SJSA1 (cell line): ENCODE measurements around the gene CNTNAP4. TPM values are rescaled to one million over a fixed set of nuclear protein-coding genes. Genes with fewer than 3 reads are reported as not detected.

Source experiments
- DNase-seq, 2 experiments: peaks; one replicate each; pipeline ENCODE4 v3.0.0-alpha.2; 2015 to 2020; ENCODE audit warnings: low spot score in 2 of 2, low read depth in 1 of 2
- H3K27ac ChIP-seq: fragments of 250-450 bp; sonication (Bioruptor Pico); 2 replicates; pipeline ENCODE4 v1.5.1; 2020; ENCODE audit warnings: mild to moderate bottlenecking, moderate library complexity
- H3K27me3 ChIP-seq: fragments of 250-450 bp; sonication (Bioruptor Pico); replicated peaks from 2 replicates; pipeline ENCODE4 v1.5.1; 2020; ENCODE audit warnings: mild to moderate bottlenecking, moderate library complexity
- H3K36me3 ChIP-seq: fragments of 250-450 bp; sonication (Bioruptor Pico); 2 replicates; pipeline ENCODE4 v1.5.1; 2020; ENCODE audit warnings: mild to moderate bottlenecking
- H3K4me1 ChIP-seq: fragments of 250-450 bp; sonication (Bioruptor Pico); replicated peaks from 2 replicates; pipeline ENCODE4 v1.6.1; 2021; ENCODE audit warnings: mild to moderate bottlenecking
- H3K4me3 ChIP-seq: fragments of 250-450 bp; sonication (Bioruptor Pico); 2 replicates; pipeline ENCODE4 v1.5.1; 2020; ENCODE audit warnings: mild to moderate bottlenecking
- H3K9me3 ChIP-seq: fragments of 250-450 bp; sonication (Bioruptor Pico); replicated peaks from 2 replicates; pipeline ENCODE4 v1.5.1; 2020; ENCODE audit warnings: mild to moderate bottlenecking
- total RNA-seq: library from RNA; depleted of rRNA; stranded (reverse); fragments of >200 nt; shearing (Covaris generic); gene quantifications from 2 replicates; pipeline ENCODE4 v1.2.3, GENCODE V29; 2014

CNTNAP4 gene
- total RNA-seq, 1 experiment from 2014 or later, result not detected

DNA sequence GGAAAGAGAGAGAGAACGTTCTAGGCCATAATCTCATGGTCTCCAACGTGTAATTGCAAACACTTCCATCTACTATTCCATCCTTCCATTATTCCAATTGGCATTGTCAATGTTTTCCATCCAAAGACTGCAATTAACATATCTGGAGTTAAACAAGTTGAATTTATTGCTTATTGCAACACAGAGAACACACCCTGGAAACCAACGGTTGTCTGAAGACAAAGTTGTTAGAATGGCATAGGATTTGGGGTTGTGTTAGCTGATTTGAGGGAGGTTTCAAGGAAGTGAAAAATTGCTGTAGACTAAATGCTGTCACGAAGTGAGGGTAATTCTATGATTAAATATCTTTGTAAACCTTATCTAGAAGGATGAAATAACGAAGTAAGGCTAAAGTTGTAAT, 178.8 kb downstream of the CNTNAP4 start:
- Histone ChIP-seq H3K9me3 (0 out of 2 replicates have a peak, but pooled peaks cover 4% of the 10 kb centered on the region), H3K27me3 (no peaks in the 10 kb centered on the region), H3K4me1 (no peaks in the 10 kb centered on the region), H3K27ac (no peak overlapping the region), H3K4me3 (no peak overlapping the region), H3K36me3 (no peaks in the 10 kb centered on the region)
- DNase-seq, result no peak

GRCh38 chr16:76459111-76459510, 181.9 kb downstream of the CNTNAP4 start:
- H3K4me3 ChIP-seq, result no peak overlapping the region
- 0 out of 2 replicates have a peak, but pooled peaks cover 4% of the 10 kb centered on the region for H3K9me3 ChIP-seq
- no peaks in the 10 kb centered on the region for H3K4me1 ChIP-seq
- H3K27ac ChIP-seq, result no peak overlapping the region
- DNase-seq, result no peak
- H3K36me3 ChIP-seq, result no peaks in the 10 kb centered on the region
- H3K27me3 ChIP-seq, result no peaks in the 10 kb centered on the region

DNA sequence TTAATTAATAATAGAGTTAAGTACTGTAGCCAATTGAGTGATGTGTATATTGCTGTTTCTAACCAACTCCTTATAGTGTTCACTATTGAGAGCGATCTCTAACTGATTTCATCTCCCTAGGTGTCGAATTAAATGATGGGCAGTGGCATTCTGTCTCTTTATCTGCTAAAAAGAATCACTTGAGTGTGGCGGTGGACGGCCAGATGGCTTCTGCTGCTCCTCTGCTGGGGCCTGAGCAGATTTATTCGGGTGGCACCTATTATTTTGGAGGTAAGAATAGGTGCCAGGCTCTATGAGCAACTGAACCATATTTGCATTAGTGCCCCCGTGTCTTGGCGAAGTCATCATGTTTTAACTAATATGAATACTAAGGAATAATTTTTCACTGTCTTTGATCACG, 184.6 kb downstream of the CNTNAP4 start:
- Histone ChIP-seq H3K4me1 (no peaks in the 10 kb centered on the region), H3K27ac (no peak overlapping the region), H3K4me3 (no peak overlapping the region), H3K27me3 (no peaks in the 10 kb centered on the region), H3K36me3 (no peaks in the 10 kb centered on the region), H3K9me3 (no peaks in the 10 kb centered on the region)
- DNase-seq, result no peak

- Histone ChIP-seq H3K4me1 (no peaks in the 10 kb centered on the region), H3K36me3 (no peaks in the 10 kb centered on the region), H3K4me3 (no peak overlapping the region), H3K9me3 (no peaks in the 10 kb centered on the region), H3K27ac (no peak overlapping the region), H3K27me3 (no peaks in the 10 kb centered on the region; the same call in 1 of the 2 replicates)
- DNase-seq, result no peak
These were observed 187.9 kb downstream of the CNTNAP4 start for GRCh38 chr16:76464955-76465620.

DNA sequence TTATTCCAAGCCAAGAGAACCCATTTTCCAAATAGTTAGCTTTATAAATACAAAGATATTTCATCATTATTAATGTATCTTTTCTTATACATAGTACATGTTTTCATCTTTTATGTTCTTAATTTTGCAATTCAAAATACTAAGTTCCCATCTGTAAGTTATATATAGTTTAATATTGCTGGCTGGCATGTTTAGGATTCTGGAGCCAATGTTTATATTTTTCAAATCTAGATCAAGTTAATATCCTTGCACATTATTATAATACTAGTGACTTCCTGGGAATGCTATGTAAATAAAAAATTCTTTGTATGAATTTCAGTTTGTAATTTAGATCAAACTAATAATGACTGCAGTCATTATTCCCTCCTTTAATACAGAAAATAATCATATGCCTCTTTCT, 189.7 kb downstream of the CNTNAP4 start:
- no peaks in the 10 kb centered on the region; the same call in 1 of the 2 replicates for H3K27me3 ChIP-seq
- H3K27ac ChIP-seq, result no peak overlapping the region
- no peaks in the 10 kb centered on the region for H3K36me3 ChIP-seq
- H3K9me3 ChIP-seq, result no peaks in the 10 kb centered on the region
- H3K4me1 ChIP-seq, result no peaks in the 10 kb centered on the region
- DNase-seq, result no peak
- H3K4me3 ChIP-seq, result no peak overlapping the region

DNA sequence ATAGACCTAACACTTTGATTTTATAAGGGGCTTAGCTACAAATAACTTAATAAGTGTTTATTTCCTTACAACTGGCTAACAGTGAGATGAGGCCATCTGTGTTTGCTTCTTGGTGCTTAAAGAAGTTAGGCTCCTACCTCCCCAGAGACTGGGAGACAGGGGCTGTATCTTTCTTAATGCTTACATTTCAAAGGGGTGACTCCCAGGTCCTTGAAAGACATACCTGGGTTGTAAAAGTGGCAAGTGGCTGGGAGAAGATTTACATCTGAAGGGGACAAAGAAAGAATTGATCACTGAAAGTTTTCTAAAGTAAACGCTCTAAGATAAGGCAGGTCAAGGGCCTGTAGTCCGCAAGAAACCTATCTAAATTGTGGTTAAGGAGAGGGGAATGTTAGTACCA, 196.8 kb downstream of the CNTNAP4 start:
- no peak overlapping the region for H3K4me3 ChIP-seq
- DNase-seq, result no peak
- H3K36me3 ChIP-seq, result no peaks in the 10 kb centered on the region
- H3K27ac ChIP-seq, result no peak overlapping the region
- H3K9me3 ChIP-seq, result no peaks in the 10 kb centered on the region
- H3K27me3 ChIP-seq, result no peaks in the 10 kb centered on the region; the same call in 1 of the 2 replicates
- no peaks in the 10 kb centered on the region for H3K4me1 ChIP-seq

GRCh38 chr16:76478105-76478504, 200.9 kb downstream of the CNTNAP4 start:
- H3K27me3 ChIP-seq, result no peaks in the 10 kb centered on the region
- H3K9me3 ChIP-seq, result no peaks in the 10 kb centered on the region; the same call in 1 of the 2 replicates
- H3K36me3 ChIP-seq, result no peaks in the 10 kb centered on the region
- DNase-seq, result no peak
- no peak overlapping the region for H3K27ac ChIP-seq
- H3K4me3 ChIP-seq, result no peak overlapping the region
- no peaks in the 10 kb centered on the region for H3K4me1 ChIP-seq

- Histone ChIP-seq H3K4me3 (no peak overlapping the region), H3K27me3 (no peaks in the 10 kb centered on the region), H3K4me1 (no peaks in the 10 kb centered on the region), H3K27ac (no peak overlapping the region), H3K9me3 (no peaks in the 10 kb centered on the region; the same call in 1 of the 2 replicates), H3K36me3 (no peaks in the 10 kb centered on the region)
- DNase-seq, result no peak
These were observed 206.2 kb downstream of the CNTNAP4 start for GRCh38 chr16:76483307-76483909.

DNA sequence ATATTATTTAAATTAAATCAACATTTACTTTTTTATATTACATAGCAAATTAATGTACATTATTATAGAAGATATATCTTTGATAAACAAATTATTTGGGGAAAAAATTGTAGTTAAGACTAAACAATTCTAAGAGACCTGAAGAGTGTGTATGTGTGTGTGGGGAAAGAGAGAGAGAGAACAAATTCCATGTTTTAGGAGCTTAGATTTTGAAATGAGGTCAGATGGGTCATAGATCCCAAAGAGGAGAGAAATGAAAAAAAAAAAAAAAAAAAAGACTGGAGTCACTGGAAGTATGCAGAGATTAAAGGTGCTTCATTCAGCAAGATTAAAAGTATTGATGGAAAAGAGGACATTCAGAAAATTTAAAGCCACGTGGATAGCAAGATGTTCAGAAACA, 206.8 kb downstream of the CNTNAP4 start:
- no peak overlapping the region for H3K27ac ChIP-seq
- H3K4me3 ChIP-seq, result no peak overlapping the region
- H3K27me3 ChIP-seq, result no peaks in the 10 kb centered on the region
- no peaks in the 10 kb centered on the region for H3K4me1 ChIP-seq
- H3K36me3 ChIP-seq, result no peaks in the 10 kb centered on the region
- DNase-seq, result no peak
- H3K9me3 ChIP-seq, result no peaks in the 10 kb centered on the region; the same call in 1 of the 2 replicates

DNA sequence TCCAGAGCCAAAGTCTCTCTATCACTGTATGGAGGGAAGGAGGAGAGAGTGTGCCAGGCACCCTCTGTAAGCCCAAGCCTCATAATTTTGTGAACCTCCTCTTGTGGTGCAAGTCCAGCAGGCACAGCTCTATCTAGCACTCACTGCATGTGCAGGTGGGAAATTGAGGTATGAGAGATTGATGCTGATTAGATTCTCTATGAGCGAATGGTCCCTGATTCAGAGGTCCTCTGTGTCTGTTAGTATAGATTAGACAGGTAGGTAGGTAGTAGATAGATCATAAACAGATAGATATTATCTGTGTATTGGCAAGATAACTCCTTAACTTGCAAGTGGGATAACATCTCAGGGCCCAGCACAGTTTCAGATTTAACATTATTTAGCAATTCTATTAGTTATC, 209.5 kb downstream of the CNTNAP4 start:
- Histone ChIP-seq H3K9me3 (no peaks in the 10 kb centered on the region), H3K27me3 (no peaks in the 10 kb centered on the region)

DNA sequence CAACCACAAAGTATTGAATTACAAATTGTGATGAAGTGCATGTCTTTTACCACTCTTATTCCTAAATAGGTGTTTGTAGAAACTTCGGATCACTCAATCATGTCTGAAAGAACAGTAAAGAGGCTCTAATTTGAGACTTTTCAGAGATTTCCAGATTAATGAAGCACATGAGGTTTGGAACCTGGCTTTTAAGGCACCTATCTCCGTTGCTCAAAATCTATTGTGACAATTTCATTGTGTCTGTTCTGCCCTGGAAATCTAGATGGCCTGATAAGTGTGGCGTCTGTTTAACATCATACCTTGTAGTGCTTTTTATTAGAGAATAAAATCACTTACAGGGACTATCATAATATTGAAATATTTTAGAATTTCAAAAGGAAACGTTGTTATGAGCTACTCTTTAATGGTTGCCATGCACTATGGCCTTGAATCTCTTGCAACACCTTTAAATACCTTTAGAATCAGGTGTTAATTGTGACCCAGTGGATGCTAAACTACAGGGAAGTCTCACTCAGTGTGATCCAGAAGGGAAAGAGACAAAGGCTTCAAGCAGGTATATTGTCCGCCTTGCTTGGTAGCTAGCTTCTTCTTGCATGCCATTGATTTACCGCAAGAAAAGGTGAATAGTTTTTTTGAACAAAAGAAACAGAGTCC, 210.3 kb downstream of the CNTNAP4 start:
- H3K27ac ChIP-seq, result no peak overlapping the region
- no peaks in the 10 kb centered on the region for H3K27me3 ChIP-seq

More for the DNA sequence above, 209.5 kb downstream of the CNTNAP4 start:
- H3K4me3 ChIP-seq, result no peak overlapping the region
- H3K27ac ChIP-seq, result no peak overlapping the region
- DNase-seq, result no peak
- H3K36me3 ChIP-seq, result no peaks in the 10 kb centered on the region
- no peaks in the 10 kb centered on the region for H3K4me1 ChIP-seq

DNA sequence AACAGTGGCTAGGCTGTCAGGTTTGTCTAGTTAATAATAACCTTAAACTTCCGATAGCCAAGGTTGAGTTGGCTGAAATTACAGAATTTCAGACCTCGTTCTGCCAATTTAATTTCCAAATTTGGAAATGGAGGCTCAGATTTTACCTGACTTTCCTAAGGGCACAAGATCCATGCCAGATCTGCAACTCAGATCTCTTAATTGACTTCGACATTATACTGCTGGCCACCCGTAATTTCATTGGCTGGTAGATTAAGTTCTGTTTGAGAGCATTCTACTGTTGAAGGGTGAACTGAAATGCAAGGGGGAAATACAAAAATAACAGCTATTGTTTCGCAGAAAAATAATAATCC, 210.8 kb downstream of the CNTNAP4 start:
- Histone ChIP-seq H3K36me3 (no peaks in the 10 kb centered on the region), H3K27ac (no peak overlapping the region), H3K9me3 (no peaks in the 10 kb centered on the region)

More for the DNA sequence above, 210.3 kb downstream of the CNTNAP4 start:
- H3K9me3 ChIP-seq, result no peaks in the 10 kb centered on the region
- no peak for DNase-seq
- H3K36me3 ChIP-seq, result no peaks in the 10 kb centered on the region
- no peak overlapping the region for H3K4me3 ChIP-seq
- H3K4me1 ChIP-seq, result no peaks in the 10 kb centered on the region

DNA sequence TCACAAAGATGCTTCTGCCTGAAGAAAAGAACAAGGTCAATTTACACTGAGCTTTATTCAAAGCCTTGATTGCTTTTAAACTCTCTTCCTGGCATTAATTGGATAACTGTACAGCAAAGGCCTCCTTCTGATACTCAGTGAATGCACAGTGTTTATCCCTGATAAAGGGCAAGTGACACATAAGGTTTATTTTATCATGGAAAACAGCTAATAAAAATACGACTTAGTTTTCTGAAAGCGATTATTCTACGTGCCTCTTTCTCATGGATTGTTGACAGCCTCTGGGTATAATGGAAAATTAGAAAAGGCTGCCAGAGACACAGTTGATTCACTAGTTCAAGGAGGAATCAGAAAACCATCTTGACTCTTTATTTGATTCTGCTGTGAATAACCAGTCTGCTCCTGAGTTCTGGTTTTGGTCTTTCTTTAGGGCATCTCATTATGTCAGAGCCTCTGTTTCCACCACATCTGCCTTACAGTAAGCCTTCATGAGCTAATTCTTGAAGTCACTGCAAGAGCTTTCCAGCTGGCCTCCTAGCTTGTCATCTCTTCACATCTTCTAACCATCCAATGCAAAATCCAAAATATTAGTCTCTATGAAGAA, 212.9 kb downstream of the CNTNAP4 start:
- Histone ChIP-seq H3K4me3 (no peak overlapping the region), H3K27me3 (no peaks in the 10 kb centered on the region), H3K27ac (no peak overlapping the region), H3K4me1 (no peaks in the 10 kb centered on the region), H3K9me3 (no peaks in the 10 kb centered on the region), H3K36me3 (no peaks in the 10 kb centered on the region)
- no peak for DNase-seq

More for the DNA sequence above, 210.8 kb downstream of the CNTNAP4 start:
- Histone ChIP-seq H3K4me1 (no peaks in the 10 kb centered on the region), H3K4me3 (no peak overlapping the region), H3K27me3 (no peaks in the 10 kb centered on the region)
- no peak for DNase-seq

DNA sequence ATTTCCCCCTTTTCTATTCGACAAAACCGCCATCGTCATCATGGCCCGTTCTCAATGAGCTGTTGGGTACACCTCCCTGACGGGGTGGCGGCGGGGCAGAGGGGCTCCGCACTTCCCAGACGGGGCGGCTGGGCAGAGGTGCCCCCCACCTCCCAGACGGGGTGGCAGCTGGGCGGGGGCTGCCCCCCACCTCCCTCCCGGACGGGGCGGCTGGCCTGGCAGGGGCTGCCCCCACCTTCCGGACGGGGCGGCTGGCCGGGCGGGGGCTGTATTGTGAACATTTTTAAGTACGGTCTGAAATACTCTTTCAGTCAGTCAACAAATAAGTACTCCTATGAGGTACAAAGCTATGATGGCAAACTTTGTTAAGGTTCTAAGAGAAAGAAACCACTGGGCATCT, 222.8 kb downstream of the CNTNAP4 start:
- no peak overlapping the region for H3K27ac ChIP-seq
- H3K4me1 ChIP-seq, result no peaks in the 10 kb centered on the region
- H3K9me3 ChIP-seq, result no peaks in the 10 kb centered on the region
- no peaks in the 10 kb centered on the region for H3K36me3 ChIP-seq
- no peak for DNase-seq
- no peak overlapping the region for H3K4me3 ChIP-seq
- H3K27me3 ChIP-seq, result no peaks in the 10 kb centered on the region
